Measurements from ENCODE around the gene MT1A. TPM values are rescaled to one million over a fixed set of nuclear protein-coding genes. Genes with fewer than 3 reads are reported as not detected.

MT1A gene
- total and polyA plus RNA-seq, 10 of the 15 experiments (the other 5 are each of a cell fraction or from before 2014, with no cell fraction given), result not detected

DNA sequence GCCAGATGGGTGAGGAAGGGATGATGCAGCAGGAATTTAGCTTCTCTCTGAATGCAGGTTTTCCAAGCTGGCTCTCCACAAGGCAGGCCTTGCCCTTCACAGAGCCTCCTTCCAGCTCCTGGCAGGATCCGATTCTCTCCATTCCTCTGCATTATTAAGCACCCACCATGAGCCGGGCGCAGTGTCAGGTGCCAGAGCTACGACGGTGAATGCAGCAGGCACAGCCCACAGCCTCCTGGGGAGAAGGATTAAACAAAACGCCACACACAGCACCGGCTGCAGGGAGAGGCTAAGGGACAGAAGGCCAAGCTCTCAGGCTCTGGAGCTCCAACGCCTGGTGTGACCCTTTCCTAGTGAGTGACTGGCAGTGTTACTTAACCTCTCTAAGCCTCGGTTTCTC, 37.1 kb upstream of the MT1A start:
- no peaks in the 10 kb centered on the region for H3K79me2 ChIP-seq (ENCODE audit: control insufficient read depth, insufficient read depth, low read length)
- ATAC-seq, result no peak
- H3K9ac ChIP-seq (ENCODE audit: control insufficient read depth, insufficient read depth, low read length), result no peak overlapping the region
- 38% methylated on average over 9 of the region's 9 CpGs for WGBS (ENCODE audit: insufficient coverage, insufficient replicate concordance, low lambda C conversion rate, missing lambda C conversion rate)
- no peak overlapping the region for H3K4me3 ChIP-seq
- no peaks in the 10 kb centered on the region for H3K9me3 ChIP-seq (replicated peaks; ENCODE audit: control insufficient read depth, insufficient read depth, low read length)
- FAIRE-seq, result no peak
- CTCF ChIA-PET, result interaction anchor here (0.7 to 2.8 kb wide), 20 partner anchors 8 to 528 kb away, joined by 3 to 31 read pairs (median 4); partner anchors contain the start of gene MT1E
- H3K4me1 ChIP-seq (ENCODE audit: control insufficient read depth, insufficient read depth, low read length), result no peaks in the 10 kb centered on the region
- no peak overlapping the region for H3K27ac ChIP-seq (ENCODE audit: control insufficient read depth, insufficient read depth)
- no peak for DNase-seq (ENCODE audit: low read depth, low spot score)
- in situ Hi-C loops (cut with MboI), result no loop called here
- SMC1A ChIA-PET (ENCODE audit: uncharacterized antibody, unreplicated experiment), result interaction anchor here (0.9 to 2.8 kb wide), 7 partner anchors 9 to 100 kb away, joined by 3 to 14 read pairs (median 4); no protein-coding TSS in a partner anchor
- BruUV-seq (replicated peaks), result no TSS peak
- no peak overlapping the region for H2AFZ ChIP-seq (ENCODE audit: control insufficient read depth, low read depth, low read length)
- H3K36me3 ChIP-seq (ENCODE audit: control insufficient read depth in 2 of 2, insufficient read depth in 2 of 2, low read length in 1 of 2), result no peaks in the 10 kb centered on the region
- POLR2A ChIA-PET, result no interaction called here
- H4K20me1 ChIP-seq (ENCODE audit: control insufficient read depth, insufficient read depth), result no peaks in the 10 kb centered on the region
- H3K4me2 ChIP-seq (ENCODE audit: control insufficient read depth, insufficient read depth), result no peak overlapping the region
- intact Hi-C loops (cut with micrococcal nuclease; ENCODE audit: unreplicated experiment), result no loop called here
- no peaks in the 10 kb centered on the region; a peak in 2 of 4 replicates for H3K27me3 ChIP-seq (replicated peaks in 1 of 2; ENCODE audit: control insufficient read depth in 2 of 2, insufficient read depth in 2 of 2, low read length in 1 of 2)
- RAD21 ChIA-PET (ENCODE audit: unreplicated experiment), result interaction anchor here (1.3 to 1.6 kb wide), 4 partner anchors 19 to 101 kb away, joined by 4 to 7 read pairs (median 6); no protein-coding TSS in a partner anchor
- TF ChIP-seq SUZ12 (IDR thresholded peaks at IDR 0.05; ENCODE audit: unreplicated experiment) (no peak), SMAD5 (IDR thresholded peaks at IDR 0.05; ENCODE audit: low read depth) (no peak), MTA3 (IDR thresholded peaks at IDR 0.05; ENCODE audit: borderline replicate concordance, low read length) (no peak), EGR1 (IDR thresholded peaks at IDR 0.05; ENCODE audit: borderline replicate concordance in 1 of 2, low read depth in 2 of 2, low read length in 2 of 2) (no peak), RB1 (IDR thresholded peaks at IDR 0.05; ENCODE audit: borderline replicate concordance) (no peak), CHD2 (IDR thresholded peaks at IDR 0.05; ENCODE audit: borderline replicate concordance, low read depth, low read length) (no peak), SKIL (IDR thresholded peaks at IDR 0.05; ENCODE audit: low read depth, poor library complexity, severe bottlenecking) (no peak), IRF4 (IDR thresholded peaks at IDR 0.05; ENCODE audit: low read depth, low read length) (no peak), ZSCAN29 (IDR thresholded peaks at IDR 0.05) (no peak), HCFC1 (IDR thresholded peaks at IDR 0.05; ENCODE audit: low read length) (no peak)
- TF ChIP-seq, protein P1, sequence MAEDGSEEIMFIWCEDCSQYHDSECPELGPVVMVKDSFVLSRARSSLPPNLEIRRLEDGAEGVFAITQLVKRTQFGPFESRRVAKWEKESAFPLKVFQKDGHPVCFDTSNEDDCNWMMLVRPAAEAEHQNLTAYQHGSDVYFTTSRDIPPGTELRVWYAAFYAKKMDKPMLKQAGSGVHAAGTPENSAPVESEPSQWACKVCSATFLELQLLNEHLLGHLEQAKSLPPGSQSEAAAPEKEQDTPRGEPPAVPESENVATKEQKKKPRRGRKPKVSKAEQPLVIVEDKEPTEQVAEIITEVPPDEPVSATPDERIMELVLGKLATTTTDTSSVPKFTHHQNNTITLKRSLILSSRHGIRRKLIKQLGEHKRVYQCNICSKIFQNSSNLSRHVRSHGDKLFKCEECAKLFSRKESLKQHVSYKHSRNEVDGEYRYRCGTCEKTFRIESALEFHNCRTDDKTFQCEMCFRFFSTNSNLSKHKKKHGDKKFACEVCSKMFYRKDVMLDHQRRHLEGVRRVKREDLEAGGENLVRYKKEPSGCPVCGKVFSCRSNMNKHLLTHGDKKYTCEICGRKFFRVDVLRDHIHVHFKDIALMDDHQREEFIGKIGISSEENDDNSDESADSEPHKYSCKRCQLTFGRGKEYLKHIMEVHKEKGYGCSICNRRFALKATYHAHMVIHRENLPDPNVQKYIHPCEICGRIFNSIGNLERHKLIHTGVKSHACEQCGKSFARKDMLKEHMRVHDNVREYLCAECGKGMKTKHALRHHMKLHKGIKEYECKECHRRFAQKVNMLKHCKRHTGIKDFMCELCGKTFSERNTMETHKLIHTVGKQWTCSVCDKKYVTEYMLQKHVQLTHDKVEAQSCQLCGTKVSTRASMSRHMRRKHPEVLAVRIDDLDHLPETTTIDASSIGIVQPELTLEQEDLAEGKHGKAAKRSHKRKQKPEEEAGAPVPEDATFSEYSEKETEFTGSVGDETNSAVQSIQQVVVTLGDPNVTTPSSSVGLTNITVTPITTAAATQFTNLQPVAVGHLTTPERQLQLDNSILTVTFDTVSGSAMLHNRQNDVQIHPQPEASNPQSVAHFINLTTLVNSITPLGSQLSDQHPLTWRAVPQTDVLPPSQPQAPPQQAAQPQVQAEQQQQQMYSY (CRISPR knock-in tag; IDR thresholded peaks at IDR 0.05), result no peak
- TF ChIP-seq, protein P2, sequence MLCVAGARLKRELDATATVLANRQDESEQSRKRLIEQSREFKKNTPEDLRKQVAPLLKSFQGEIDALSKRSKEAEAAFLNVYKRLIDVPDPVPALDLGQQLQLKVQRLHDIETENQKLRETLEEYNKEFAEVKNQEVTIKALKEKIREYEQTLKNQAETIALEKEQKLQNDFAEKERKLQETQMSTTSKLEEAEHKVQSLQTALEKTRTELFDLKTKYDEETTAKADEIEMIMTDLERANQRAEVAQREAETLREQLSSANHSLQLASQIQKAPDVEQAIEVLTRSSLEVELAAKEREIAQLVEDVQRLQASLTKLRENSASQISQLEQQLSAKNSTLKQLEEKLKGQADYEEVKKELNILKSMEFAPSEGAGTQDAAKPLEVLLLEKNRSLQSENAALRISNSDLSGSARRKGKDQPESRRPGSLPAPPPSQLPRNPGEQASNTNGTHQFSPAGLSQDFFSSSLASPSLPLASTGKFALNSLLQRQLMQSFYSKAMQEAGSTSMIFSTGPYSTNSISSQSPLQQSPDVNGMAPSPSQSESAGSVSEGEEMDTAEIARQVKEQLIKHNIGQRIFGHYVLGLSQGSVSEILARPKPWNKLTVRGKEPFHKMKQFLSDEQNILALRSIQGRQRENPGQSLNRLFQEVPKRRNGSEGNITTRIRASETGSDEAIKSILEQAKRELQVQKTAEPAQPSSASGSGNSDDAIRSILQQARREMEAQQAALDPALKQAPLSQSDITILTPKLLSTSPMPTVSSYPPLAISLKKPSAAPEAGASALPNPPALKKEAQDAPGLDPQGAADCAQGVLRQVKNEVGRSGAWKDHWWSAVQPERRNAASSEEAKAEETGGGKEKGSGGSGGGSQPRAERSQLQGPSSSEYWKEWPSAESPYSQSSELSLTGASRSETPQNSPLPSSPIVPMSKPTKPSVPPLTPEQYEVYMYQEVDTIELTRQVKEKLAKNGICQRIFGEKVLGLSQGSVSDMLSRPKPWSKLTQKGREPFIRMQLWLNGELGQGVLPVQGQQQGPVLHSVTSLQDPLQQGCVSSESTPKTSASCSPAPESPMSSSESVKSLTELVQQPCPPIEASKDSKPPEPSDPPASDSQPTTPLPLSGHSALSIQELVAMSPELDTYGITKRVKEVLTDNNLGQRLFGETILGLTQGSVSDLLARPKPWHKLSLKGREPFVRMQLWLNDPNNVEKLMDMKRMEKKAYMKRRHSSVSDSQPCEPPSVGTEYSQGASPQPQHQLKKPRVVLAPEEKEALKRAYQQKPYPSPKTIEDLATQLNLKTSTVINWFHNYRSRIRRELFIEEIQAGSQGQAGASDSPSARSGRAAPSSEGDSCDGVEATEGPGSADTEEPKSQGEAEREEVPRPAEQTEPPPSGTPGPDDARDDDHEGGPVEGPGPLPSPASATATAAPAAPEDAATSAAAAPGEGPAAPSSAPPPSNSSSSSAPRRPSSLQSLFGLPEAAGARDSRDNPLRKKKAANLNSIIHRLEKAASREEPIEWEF (IDR thresholded peaks at IDR 0.05; ENCODE audit: insufficient replicate concordance, low read depth, low read length), result no peak

Measured in GM12878 (cell line).